ENCODE measurements around the gene DTD2.

- TF ChIP-seq CTCF (IDR thresholded peaks at IDR 0.05; ENCODE audit: poor library complexity) = no peak
- TF ChIP-seq EZH2 (IDR thresholded peaks at IDR 0.05; ENCODE audit: borderline replicate concordance) = no peak
- TF ChIP-seq EZH2phosphoT487 (IDR thresholded peaks at IDR 0.05; ENCODE audit: low read depth, severe bottlenecking, unreplicated experiment) = no peak
Observed at GRCh38 chr14:31501870-31502269, 44.6 kb upstream of the DTD2 start.

Measured in hepatocyte (in vitro differentiated cells).